HUDEP-2 (cell line): ENCODE data around the gene SLC35F4.
A peak's percentile ranks its signal among the peaks of the same experiment; 100 is the strongest.
"Not testable (repeated sequence)": the region's sequence is repeated elsewhere in the genome, so short reads cannot be mapped to it uniquely, and the experiment has no call there.

Source experiments
- DNase-seq, 76 experiments: peaks; one replicate each; lab custom pipeline; 2025; ENCODE audit not compliant: unreplicated experiment in 76 of 76; lab: John Stamatoyannopoulos, UW

SLC35F4 gene

GRCh38 chr14:57735276-57735675, 130.6 kb downstream of the SLC35F4 start:
- no peak for DNase-seq

- no peak for DNase-seq
These were observed 133.2 kb downstream of the SLC35F4 start for GRCh38 chr14:57732463-57733285.

GRCh38 chr14:57729208-57730187, 136.4 kb downstream of the SLC35F4 start:
- DNase-seq: no peak

- DNase-seq: no peak
These were observed 140.4 kb downstream of the SLC35F4 start for GRCh38 chr14:57725399-57726077.

- not testable (repeated sequence) for DNase-seq
These were observed 143.8 kb downstream of the SLC35F4 start for GRCh38 chr14:57722141-57722540.

GRCh38 chr14:57714487-57714931, 151.4 kb downstream of the SLC35F4 start:
- DNase-seq: no peak

- no peak for DNase-seq
These were observed 153.2 kb downstream of the SLC35F4 start for GRCh38 chr14:57712698-57713097.

- DNase-seq: no peak
These were observed 153.8 kb downstream of the SLC35F4 start for GRCh38 chr14:57712102-57712501.

- DNase-seq: no peak
These were observed 156.0 kb downstream of the SLC35F4 start for GRCh38 chr14:57709909-57710308.

GRCh38 chr14:57709086-57709485, 156.8 kb downstream of the SLC35F4 start:
- DNase-seq: not testable (repeated sequence)

GRCh38 chr14:57707219-57707618, 158.7 kb downstream of the SLC35F4 start:
- no peak for DNase-seq

GRCh38 chr14:57704763-57705162, 161.1 kb downstream of the SLC35F4 start:
- DNase-seq: no peak

- no peak for DNase-seq
These were observed 165.9 kb downstream of the SLC35F4 start for GRCh38 chr14:57699947-57700346.

- DNase-seq: peak in 21 of 76 experiments; percentile 1 to 41 (median 17)
These were observed 173.2 kb downstream of the SLC35F4 start for GRCh38 chr14:57692671-57693070.

- no peak for DNase-seq
These were observed 178.5 kb downstream of the SLC35F4 start for GRCh38 chr14:57687416-57687815.

GRCh38 chr14:57686304-57686703, 179.6 kb downstream of the SLC35F4 start:
- DNase-seq: no peak

- DNase-seq: no peak
These were observed 194.9 kb downstream of the SLC35F4 start for GRCh38 chr14:57671021-57671420.

- no peak for DNase-seq
These were observed 205.7 kb downstream of the SLC35F4 start for GRCh38 chr14:57660208-57660607.

- no peak for DNase-seq
These were observed 206.8 kb downstream of the SLC35F4 start for GRCh38 chr14:57659052-57659451.

GRCh38 chr14:57657487-57657886, 208.4 kb downstream of the SLC35F4 start:
- DNase-seq: no peak

GRCh38 chr14:57656853-57657252, 209.0 kb downstream of the SLC35F4 start:
- DNase-seq: no peak
